NT2/D1 (cell line): ENCODE measurements around the gene HIPK3.
"Not testable (repeated sequence)": the region's sequence is repeated elsewhere in the genome, so short reads cannot be mapped to it uniquely, and the experiment has no call there.

ENCODE experiments used
- DNase-seq: peaks from one replicate; pipeline ENCODE4 v3.0.0-alpha.2; 2011; ENCODE audit warnings: low read depth, low spot score
- H3K27me3 ChIP-seq: 2 replicates; pipeline ENCODE4 v1.6.0; 2011; ENCODE audit warnings: mild to moderate bottlenecking; ENCODE audit not compliant: insufficient read length, insufficient read depth
- H3K36me3 ChIP-seq: 2 replicates; pipeline ENCODE4 v1.6.1; 2011; ENCODE audit warnings: mild to moderate bottlenecking, low read length, mixed read lengths; ENCODE audit not compliant: insufficient read depth, insufficient read length
- H3K4me1 ChIP-seq: 2 replicates; pipeline ENCODE4 v1.5.1; 2011; ENCODE audit not compliant: insufficient read depth, insufficient read length
- H3K4me3 ChIP-seq: 2 replicates; pipeline ENCODE4 v1.5.1; 2011; ENCODE audit warnings: low read depth; ENCODE audit not compliant: insufficient read length
- H3K9ac ChIP-seq: 2 replicates; pipeline ENCODE4 v1.6.0; 2011; ENCODE audit warnings: low read depth; ENCODE audit not compliant: insufficient read length
- H3K9me3 ChIP-seq: 2 replicates; pipeline ENCODE4 v1.5.1; 2011; ENCODE audit warnings: mild to moderate bottlenecking, low read length; ENCODE audit not compliant: insufficient read depth
- SUZ12 ChIP-seq: IDR thresholded peaks from 2 replicates; pipeline ENCODE4 v1.6.1; 2011; ENCODE audit not compliant: insufficient read length, insufficient read depth; ENCODE audit errors: extremely low read depth
- YY1 ChIP-seq: IDR thresholded peaks from 2 replicates; pipeline ENCODE4 v1.6.1; 2011; ENCODE audit not compliant: insufficient read length, insufficient read depth
- ZNF274 ChIP-seq: IDR thresholded peaks from 2 replicates; pipeline ENCODE4 v1.6.1; 2011; ENCODE audit warnings: mild to moderate bottlenecking, low read depth, low read length

The HIPK3 gene

DNA sequence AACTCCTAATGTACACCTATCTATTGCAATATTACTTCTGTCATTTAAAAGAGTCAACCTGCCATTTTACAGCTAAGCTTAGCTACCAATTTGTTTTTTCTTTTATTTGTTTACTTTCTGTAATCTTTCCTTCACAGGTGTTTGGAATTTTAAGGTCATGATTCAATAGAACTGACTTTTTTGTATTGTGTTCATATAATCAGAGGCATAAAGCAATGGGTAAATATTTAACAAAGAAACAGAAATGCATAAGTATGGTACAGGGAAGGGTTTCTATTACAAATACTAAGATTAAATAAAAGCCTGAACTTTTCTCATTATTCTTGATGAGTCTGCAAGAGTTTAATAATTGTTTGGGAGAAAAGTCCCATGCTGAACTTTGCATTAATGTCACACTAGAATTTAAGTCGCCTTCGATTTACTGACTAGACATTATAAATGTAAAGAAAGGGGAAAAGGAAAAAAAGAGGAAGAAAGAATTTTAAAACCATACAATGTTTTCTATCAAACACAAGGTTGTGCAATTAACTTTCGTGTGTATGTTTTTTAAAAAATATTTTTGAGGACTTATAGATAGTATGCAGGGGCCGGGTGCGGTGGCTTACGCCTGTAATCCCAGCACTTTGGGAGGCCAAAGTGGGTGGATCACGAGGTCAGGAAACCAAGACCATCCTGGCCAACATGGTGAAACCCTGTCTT is 35.0 kb upstream of the HIPK3 start:
- Histone ChIP-seq H3K9me3 (no peaks in the 10 kb centered on the region), H3K4me3 (no peak overlapping the region), H3K27me3 (no peaks in the 10 kb centered on the region), H3K9ac (no peak overlapping the region), H3K4me1 (no peaks in the 10 kb centered on the region), H3K36me3 (no peaks in the 10 kb centered on the region)
- no peak for TF ChIP-seq SUZ12
- no peak for TF ChIP-seq ZNF274
- no peak for TF ChIP-seq YY1
- no peak for DNase-seq

DNA sequence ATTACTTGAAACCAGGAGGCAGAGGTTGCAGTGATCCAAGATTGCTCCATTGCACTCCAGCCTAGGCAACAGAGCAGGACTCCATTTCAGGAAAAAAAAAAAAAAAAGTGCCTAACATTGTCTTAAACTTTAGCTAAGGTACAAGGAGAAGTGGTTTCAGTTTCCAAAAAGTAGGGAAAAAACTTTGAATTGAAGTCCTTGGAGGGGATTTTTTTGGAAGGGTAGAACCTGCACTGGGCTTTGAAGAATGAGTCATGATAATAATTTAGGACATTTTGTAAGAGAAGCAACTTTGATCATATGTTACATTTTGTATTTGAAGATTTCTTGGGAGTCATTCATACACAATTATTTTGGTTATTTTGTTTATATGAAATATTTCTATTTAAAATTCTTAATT is 31.8 kb upstream of the HIPK3 start:
- Histone ChIP-seq H3K36me3 (no peaks in the 10 kb centered on the region), H3K9me3 (no peaks in the 10 kb centered on the region), H3K27me3 (no peaks in the 10 kb centered on the region), H3K4me1 (no peaks in the 10 kb centered on the region), H3K9ac (no peak overlapping the region), H3K4me3 (no peak overlapping the region)
- no peak for TF ChIP-seq ZNF274
- TF ChIP-seq SUZ12 = no peak
- TF ChIP-seq YY1 = no peak
- no peak for DNase-seq

DNA sequence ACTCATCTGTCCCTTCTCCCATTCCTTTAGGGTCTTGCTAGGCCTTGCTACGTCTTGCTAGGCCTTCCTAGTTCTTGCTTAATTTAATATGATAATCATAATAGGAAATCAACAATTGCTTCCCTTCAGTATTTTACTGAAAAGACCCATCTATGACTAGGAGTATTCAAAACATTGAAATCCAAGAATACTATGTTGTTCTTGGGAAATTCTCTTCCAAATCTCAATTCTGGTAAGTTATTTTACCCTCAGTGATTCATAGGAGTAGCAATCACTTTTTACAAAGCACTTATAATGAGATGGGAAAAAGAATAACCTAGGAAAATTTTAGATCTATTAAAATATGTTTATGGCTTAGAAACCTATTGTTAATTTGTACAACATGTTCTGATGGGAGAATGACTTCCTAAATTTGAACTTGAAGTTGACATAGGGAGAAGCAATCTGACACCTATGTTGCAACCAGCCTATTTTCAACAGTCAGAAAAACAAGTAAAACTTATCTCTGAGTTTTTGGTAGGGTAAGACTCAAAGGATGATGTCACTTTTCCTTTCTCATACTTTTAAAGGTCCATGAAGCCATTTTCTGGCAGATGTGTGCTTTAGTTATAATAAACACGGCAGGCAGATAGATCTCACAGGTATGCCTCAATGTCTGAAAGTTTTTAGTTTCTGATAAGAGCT is 29.5 kb upstream of the HIPK3 start:
- H3K9ac ChIP-seq = no peak overlapping the region
- H3K9me3 ChIP-seq = no peaks in the 10 kb centered on the region
- no peaks in the 10 kb centered on the region for H3K27me3 ChIP-seq
- no peak for DNase-seq
- no peaks in the 10 kb centered on the region for H3K4me1 ChIP-seq
- H3K4me3 ChIP-seq = no peak overlapping the region
- TF ChIP-seq YY1 (no peak), SUZ12 (no peak), ZNF274 (no peak)
- H3K36me3 ChIP-seq = no peaks in the 10 kb centered on the region

DNA sequence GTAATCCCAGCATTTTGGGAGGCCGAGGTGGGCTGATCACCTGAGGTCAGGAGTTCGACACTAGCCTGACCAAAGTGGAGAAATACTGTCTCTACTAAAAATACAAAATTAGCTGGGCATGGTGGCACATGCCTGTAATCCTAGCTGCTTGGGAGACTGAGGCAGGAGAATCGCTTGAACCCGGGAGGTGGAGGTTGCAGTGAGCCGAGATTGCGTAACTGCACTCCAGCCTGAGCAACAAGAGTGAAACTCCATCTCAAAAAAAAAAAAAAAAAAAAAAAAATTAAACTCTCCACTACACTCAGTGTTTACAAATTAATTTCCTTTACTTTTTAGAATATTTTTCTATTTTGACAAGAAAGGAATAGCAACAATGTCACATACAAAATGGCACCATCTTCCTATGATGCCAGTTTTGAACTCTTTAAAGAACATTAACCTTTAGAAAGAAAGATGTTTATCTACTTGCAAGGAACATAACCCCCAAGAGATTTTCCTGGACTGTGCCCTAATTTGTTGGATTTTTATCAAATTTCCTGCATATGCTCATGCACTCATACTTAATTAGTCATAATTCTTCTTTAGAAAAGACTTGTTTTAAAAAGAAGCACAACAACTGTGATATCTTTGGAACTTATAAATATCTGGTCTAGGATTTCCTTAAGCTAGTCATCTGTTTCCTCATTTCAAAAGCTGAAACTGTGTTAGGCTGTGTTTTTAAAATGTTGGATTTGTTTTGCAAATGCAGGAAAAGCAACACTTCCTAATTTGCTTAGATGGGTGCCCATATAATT is 22.6 kb upstream of the HIPK3 start:
- DNase-seq = no peak
- no peaks in the 10 kb centered on the region for H3K36me3 ChIP-seq
- TF ChIP-seq YY1 (no peak), SUZ12 (no peak), ZNF274 (no peak)
- H3K9ac ChIP-seq = no peak overlapping the region
- H3K27me3 ChIP-seq = no peaks in the 10 kb centered on the region
- no peaks in the 10 kb centered on the region for H3K9me3 ChIP-seq
- no peaks in the 10 kb centered on the region for H3K4me1 ChIP-seq
- H3K4me3 ChIP-seq = no peak overlapping the region

DNA sequence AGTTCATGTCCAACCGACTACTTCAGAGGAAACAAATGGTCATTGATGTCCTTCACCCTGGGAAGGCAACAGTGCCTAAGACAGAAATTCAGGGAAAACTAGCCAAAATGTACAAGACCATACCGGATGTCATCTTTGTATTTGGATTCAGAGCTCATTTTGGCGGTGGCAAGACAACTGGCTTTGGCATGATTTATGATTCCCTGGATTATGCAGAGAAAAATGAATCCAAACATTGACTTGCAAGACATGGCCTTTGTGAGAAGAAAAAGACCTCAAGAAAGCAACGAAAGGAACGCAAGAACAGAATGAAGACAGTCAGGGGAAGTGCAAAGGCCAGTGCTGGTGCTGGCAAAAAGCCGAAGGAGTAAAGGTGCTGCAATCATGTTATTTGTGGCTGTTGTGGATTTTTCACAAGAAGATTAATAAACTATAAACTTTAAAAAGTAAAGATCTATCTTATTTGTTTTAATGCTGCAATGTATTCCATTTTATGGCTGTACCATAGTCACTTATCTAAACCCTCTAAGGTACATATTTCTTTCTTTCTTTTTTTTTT is 20.1 kb upstream of the HIPK3 start:
- Histone ChIP-seq H3K9me3 (0 out of 2 replicates have a peak, but pooled peaks cover 2% of the 10 kb centered on the region), H3K4me1 (no peaks in the 10 kb centered on the region), H3K36me3 (no peaks in the 10 kb centered on the region), H3K4me3 (no peak overlapping the region), H3K9ac (no peak overlapping the region), H3K27me3 (no peaks in the 10 kb centered on the region)
- DNase-seq = no peak
- TF ChIP-seq ZNF274 (no peak), SUZ12 (no peak), YY1 (no peak)

DNA sequence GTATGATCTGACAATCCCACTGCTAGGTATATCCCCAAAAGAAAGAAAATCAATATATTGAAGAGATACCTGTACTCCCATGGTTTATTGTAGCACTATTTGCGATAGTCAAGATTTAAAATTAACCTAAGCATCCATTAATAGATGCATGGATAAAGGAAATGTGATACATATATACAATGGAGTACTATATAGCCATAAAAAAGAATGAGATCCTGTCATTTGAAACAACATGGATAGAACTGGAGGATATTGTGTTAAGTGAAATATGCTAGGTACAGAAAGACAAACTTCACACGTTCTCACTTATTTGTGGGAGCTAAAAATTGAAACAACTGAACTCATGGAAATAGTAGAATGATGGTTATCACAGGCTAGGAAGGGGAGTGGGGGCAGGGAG is 14.6 kb upstream of the HIPK3 start:
- H3K27me3 ChIP-seq = no peaks in the 10 kb centered on the region
- no peak overlapping the region for H3K9ac ChIP-seq
- H3K9me3 ChIP-seq = 0 out of 2 replicates have a peak, but pooled peaks cover 9% of the 10 kb centered on the region
- TF ChIP-seq ZNF274 (no peak), YY1 (no peak), SUZ12 (no peak)
- no peaks in the 10 kb centered on the region for H3K36me3 ChIP-seq
- no peak for DNase-seq
- no peak overlapping the region for H3K4me3 ChIP-seq
- no peaks in the 10 kb centered on the region for H3K4me1 ChIP-seq

DNA sequence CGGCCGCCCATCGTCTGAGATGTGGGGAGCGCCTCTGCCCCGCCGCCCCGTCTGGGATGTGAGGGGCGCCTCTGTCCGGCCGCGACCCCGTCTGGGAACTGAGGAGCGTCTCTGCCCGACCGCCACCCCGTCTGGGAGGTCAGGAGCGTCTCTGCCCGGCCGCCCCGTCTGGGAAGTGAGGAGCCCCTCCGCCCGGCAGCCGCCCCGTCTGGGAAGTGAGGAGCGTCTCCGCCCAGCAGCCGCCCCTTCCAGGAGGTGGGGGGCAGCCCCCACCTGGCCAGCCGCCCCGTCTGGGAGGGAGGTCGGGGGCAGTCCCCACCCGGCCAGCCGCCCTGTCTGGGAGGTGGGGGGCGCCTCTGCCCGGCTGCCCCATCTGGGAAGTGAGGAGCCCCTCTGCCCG is 13.5 kb upstream of the HIPK3 start:
- H3K36me3 ChIP-seq, DNase-seq, H3K4me1 ChIP-seq, H3K9ac ChIP-seq, H3K27me3 ChIP-seq, H3K4me3 ChIP-seq, H3K9me3 ChIP-seq: not testable (repeated sequence)
